PC-9 (cell line): ENCODE measurements around the gene LAMC2.

Experiments used
- CTCF ChIP-seq: fragments of 200-600 bp; sonication (generic); conservative IDR thresholded peaks from 2 replicates; pipeline ENCODE4 v1.6.1; 2017; ENCODE audit warnings: mixed run types, antibody characterized with exemption, mild to moderate bottlenecking, moderate library complexity
- EZH2 ChIP-seq: fragments of 200-600 bp; sonication (generic); IDR thresholded peaks from 2 replicates; pipeline ENCODE4 v1.8.0; 2017; ENCODE audit warnings: antibody characterized with exemption, low read depth

GRCh38 chr1:183270541-183271141 lies 84.6 kb downstream of the LAMC2 start:
- TF ChIP-seq CTCF, result no peak
- no peak for TF ChIP-seq EZH2
